K562 (cell line): Measurements from ENCODE around the gene CARD8. TPM values are rescaled to one million over a fixed set of nuclear protein-coding genes. Genes with fewer than 3 reads are reported as not detected.

Experiments
- CBFA2T2 ChIP-seq: fragments of 450-650 bp; conservative IDR thresholded peaks from 2 replicates; pipeline ENCODE4 v1.6.1; 2017; ENCODE audit warnings: mild to moderate bottlenecking
- MGA ChIP-seq: fragments of 450-650 bp; IDR thresholded peaks from 2 replicates; pipeline ENCODE4 v1.6.1; 2016; ENCODE audit warnings: mild to moderate bottlenecking, moderate library complexity
- PCBP2 ChIP-seq: fragments of 200-400 bp; formaldehyde crosslinking; IDR thresholded peaks from 2 replicates; pipeline ENCODE4 v1.6.1; 2018; ENCODE audit warnings: low read length, low read depth, mild to moderate bottlenecking, moderate library complexity; ENCODE audit not compliant: poor library complexity, severe bottlenecking
- RAD51 ChIP-seq: fragments of 450-650 bp; IDR thresholded peaks from 2 replicates; pipeline ENCODE4 v1.7.1; 2016; ENCODE audit warnings: low read depth, mild to moderate bottlenecking, borderline replicate concordance
- SMARCA4 ChIP-seq: fragments of 450-650 bp; IDR thresholded peaks from 2 replicates; pipeline ENCODE4 v1.6.1; 2016
- USF1 ChIP-seq: sonication (generic); formaldehyde crosslinking; IDR thresholded peaks from 2 replicates; pipeline ENCODE4 v1.9.0; 2022; ENCODE audit warnings: mild to moderate bottlenecking, missing genetic modification reagents
- ZNF143 ChIP-seq: sonication (generic); formaldehyde crosslinking; IDR thresholded peaks from 2 replicates; pipeline ENCODE4 v1.9.0; 2022; ENCODE audit warnings: mild to moderate bottlenecking, missing genetic modification reagents
- ZNF609 ChIP-seq: sonication (generic); formaldehyde crosslinking; IDR thresholded peaks from 2 replicates; pipeline ENCODE4 v1.8.1; 2023; ENCODE audit warnings: missing genetic modification reagents, mild to moderate bottlenecking, borderline replicate concordance
- polyA plus RNA-seq, 8 experiments: library from polyadenylated mRNA; depleted of rRNA in 4 of 8; stranded (reverse) in 5 of 8; unstranded in 3 of 8; fragments of >200 nt; fragmentation: Nextera tagmentation in 2 of 8; fragmentation: Illumina TruSeq in 1 of 8; extraction: Ambion mirVana in 2 of 8; extraction: Trizol in 1 of 8; gene quantifications; 2 replicates each; pipeline versions ENCODE4 v1.2.1 to v1.2.3, GENCODE V29; 2011 to 2014; ENCODE audit warnings: inconsistent platforms in 1 of 8, missing spikeins in 1 of 8
- total RNA-seq, 7 experiments: library from RNA; depleted of rRNA in 6 of 7; stranded (reverse); fragments of >200 nt in 6 of 7; fragmentation: Illumina TruSeq in 2 of 7; extraction: Trizol in 2 of 7; gene quantifications; 2 replicates each; pipeline versions ENCODE4 v1.2.1 to v1.2.3, GENCODE V29; 2011 to 2021; ENCODE audit warnings: low replicate concordance in 1 of 7

CARD8 gene
- total and polyA plus RNA-seq, 9 of the 15 experiments (the other 6 are each of a cell fraction or from before 2014, with no cell fraction given), result 11.5 to 26.4 (median 20.8) TPM

GRCh38 chr19:48203222-48203793 lies 52.4 kb downstream of the CARD8 start (continued):
- TF ChIP-seq MGA (0 out of 2 replicates have a peak, but pooled peaks have one; percentile 78), CBFA2T2 (peak; percentile 22; the same call in 1 of the 2 replicates), RAD51 (peak; percentile 81), ZNF143 (CRISPR knock-in tag) (no peak), USF1 (peak; percentile 55; the same call in 1 of the 2 replicates), SMARCA4 (0 out of 2 replicates have a peak, but pooled peaks have one; percentile 8), ZNF609 (CRISPR knock-in tag) (no peak), PCBP2 (no peak)
